IMR-90 (cell line): ENCODE measurements around the gene C5orf24. TPM values are rescaled to one million over a fixed set of nuclear protein-coding genes. Genes with fewer than 3 reads are reported as not detected.

Experiments used
- ATAC-seq: fragments of 200-7000 bp; cut with Tn5 transposase; 2 replicates; pipeline ENCODE4 v1.9.1; 2020; ENCODE audit warnings: low read depth, mild to moderate bottlenecking, moderate library complexity
- BruUV-seq: library from RNA; stranded (reverse); fragments of 400-500 nt; replicated peaks from 2 replicates; lab custom pipeline; 2021; lab: Mats Ljungman, UMichigan
- CTCF ChIA-PET: fragments of 300-600 bp; formaldehyde crosslinking; extraction: SDS; loops from one replicate; lab custom pipeline; 2021; ENCODE audit warnings: antibody characterized with exemption; lab: Yijun Ruan, JAX
- POLR2A ChIA-PET: fragments of 300-600 bp; sonication (Branson Sonifier 250); formaldehyde crosslinking; loops from one replicate; lab custom pipeline; 2022; ENCODE audit warnings: antibody characterized with exemption; ENCODE audit not compliant: unreplicated experiment; lab: Charles Lee
- DNase-seq: peaks from one replicate; pipeline ENCODE4 v3.0.0; 2013
- H2AFZ ChIP-seq: replicated peaks from 2 replicates; pipeline ENCODE3; 2013; ENCODE audit warnings: low read length, mild to moderate bottlenecking; ENCODE audit not compliant: poor library complexity
- H2AK5ac ChIP-seq: 2 replicates; pipeline ENCODE4 v1.6.1; 2013; ENCODE audit warnings: low read depth, low read length, inconsistent platforms
- H2AK9ac ChIP-seq: replicated peaks from 2 replicates; pipeline ENCODE3; 2013; ENCODE audit warnings: mild to moderate bottlenecking, low read depth, low read length, moderate library complexity; ENCODE audit not compliant: poor library complexity
- H2BK120ac ChIP-seq: 2 replicates; pipeline ENCODE4 v1.6.1; 2013; ENCODE audit warnings: low read depth, low read length, inconsistent platforms
- H2BK15ac ChIP-seq: 3 replicates; pipeline ENCODE4 v1.6.1; 2013; ENCODE audit warnings: low read depth, low read length, inconsistent platforms
- H2BK20ac ChIP-seq: 2 replicates; pipeline ENCODE4 v1.6.1; 2013; ENCODE audit warnings: low read depth, mild to moderate bottlenecking, inconsistent platforms, low read length, moderate library complexity
- H2BK5ac ChIP-seq: 2 replicates; pipeline ENCODE4 v1.6.1; 2013; ENCODE audit warnings: mild to moderate bottlenecking, low read depth, low read length, inconsistent platforms; ENCODE audit not compliant: poor library complexity, severe bottlenecking
- H3K14ac ChIP-seq: replicated peaks from 2 replicates; pipeline ENCODE4 v1.6.1; 2013; ENCODE audit warnings: low read depth, low read length, inconsistent platforms
- H3K18ac ChIP-seq: 2 replicates; pipeline ENCODE4 v1.6.1; 2013; ENCODE audit warnings: low read depth, low read length, control low read depth
- H3K23ac ChIP-seq: 2 replicates; pipeline ENCODE4 v1.6.1; 2013; ENCODE audit warnings: low read depth, low read length, inconsistent platforms
- H3K27ac ChIP-seq: 2 replicates; pipeline ENCODE4 v1.5.1; 2013; ENCODE audit warnings: mild to moderate bottlenecking, control low read depth, low read length; ENCODE audit not compliant: insufficient read depth
- H3K27me3 ChIP-seq: 2 replicates; pipeline ENCODE4 v1.6.1; 2013; ENCODE audit warnings: low read length; ENCODE audit not compliant: control insufficient read depth, insufficient read depth
- H3K36me3 ChIP-seq: 2 replicates; pipeline ENCODE4 v1.6.1; 2013; ENCODE audit warnings: low read length, mixed read lengths; ENCODE audit not compliant: control insufficient read depth, insufficient read depth
- H3K4ac ChIP-seq: 2 replicates; pipeline ENCODE4 v1.6.1; 2013; ENCODE audit warnings: low read depth, low read length, inconsistent platforms
- H3K4me1 ChIP-seq: 2 replicates; pipeline ENCODE4 v1.6.1; 2013; ENCODE audit warnings: low read length, mixed read lengths; ENCODE audit not compliant: control insufficient read depth, insufficient read depth
- H3K4me2 ChIP-seq: 2 replicates; pipeline ENCODE4 v1.6.1; 2013; ENCODE audit warnings: low read depth, mild to moderate bottlenecking, control low read depth, low read length, moderate library complexity
- H3K4me3 ChIP-seq: 2 replicates; pipeline ENCODE4 v1.5.1; 2013; ENCODE audit warnings: low read depth, mild to moderate bottlenecking, control low read depth, low read length, moderate library complexity; ENCODE audit not compliant: insufficient read depth
- H3K56ac ChIP-seq: 2 replicates; pipeline ENCODE4 v1.6.1; 2013; ENCODE audit warnings: low read length, inconsistent platforms; ENCODE audit not compliant: insufficient read depth; ENCODE audit errors: extremely low read depth
- H3K79me1 ChIP-seq, 2 experiments: 2 replicates each; pipeline ENCODE4 v1.6.1; 2013; ENCODE audit warnings: low read length in 2 of 2, inconsistent platforms in 1 of 2, low read depth in 1 of 2
- H3K9ac ChIP-seq: 2 replicates; pipeline ENCODE4 v1.6.1; 2013; ENCODE audit warnings: low read depth, low read length, control low read depth
- H3K9me1 ChIP-seq: 2 replicates; pipeline ENCODE4 v1.6.1; 2013; ENCODE audit warnings: low read length, inconsistent platforms; ENCODE audit not compliant: insufficient read depth
- H3K9me3 ChIP-seq: 2 replicates; pipeline ENCODE4 v1.6.1; 2013; ENCODE audit warnings: low read length; ENCODE audit not compliant: control insufficient read depth, insufficient read depth
- H4K20me1 ChIP-seq: 2 replicates; pipeline ENCODE4 v1.6.1; 2013; ENCODE audit warnings: low read length, inconsistent platforms; ENCODE audit not compliant: insufficient read depth
- H4K5ac ChIP-seq: 2 replicates; pipeline ENCODE4 v1.6.1; 2013; ENCODE audit warnings: mild to moderate bottlenecking, low read depth, low read length, control low read depth
- H4K8ac ChIP-seq, 2 experiments: 2 replicates each; pipeline ENCODE4 v1.6.1; 2013; ENCODE audit warnings: low read depth in 2 of 2, low read length in 2 of 2, control low read depth in 1 of 2, inconsistent platforms in 1 of 2
- H4K91ac ChIP-seq: 2 replicates; pipeline ENCODE4 v1.6.1; 2013; ENCODE audit warnings: low read depth, low read length, inconsistent platforms; ENCODE audit not compliant: insufficient read depth
- BHLHE40 ChIP-seq: fragments of 150-350 bp; IDR thresholded peaks from 2 replicates; pipeline ENCODE4 v1.6.1; 2016; ENCODE audit warnings: mild to moderate bottlenecking, low read depth, low read length
- CEBPB ChIP-seq: IDR thresholded peaks from 2 replicates; pipeline ENCODE4 v1.6.1; 2012; ENCODE audit warnings: low read depth, low read length, improper control_type of control experiment
- CHD1 ChIP-seq: IDR thresholded peaks from 2 replicates; pipeline ENCODE4 v1.6.1; 2012; ENCODE audit warnings: low read depth, low read length, improper control_type of control experiment
- ELK1 ChIP-seq: fragments of 150-350 bp; IDR thresholded peaks from 2 replicates; pipeline ENCODE4 v1.6.1; 2016; ENCODE audit warnings: low read depth, mild to moderate bottlenecking, low read length, moderate library complexity, borderline replicate concordance
- FOS ChIP-seq: fragments of 150-350 bp; IDR thresholded peaks from 2 replicates; pipeline ENCODE4 v1.6.1; 2016; ENCODE audit warnings: low read depth, low read length
- MAFK ChIP-seq: IDR thresholded peaks from 2 replicates; pipeline ENCODE4 v1.6.1; 2012; ENCODE audit warnings: low read depth, low read length, improper control_type of control experiment
- MAZ ChIP-seq: IDR thresholded peaks from 2 replicates; pipeline ENCODE4 v1.6.1; 2012; ENCODE audit warnings: low read depth, mild to moderate bottlenecking, low read length, improper control_type of control experiment, moderate library complexity, borderline replicate concordance
- RAD21 ChIP-seq: IDR thresholded peaks from 2 replicates; pipeline ENCODE4 v1.6.1; 2012; ENCODE audit warnings: low read length, improper control_type of control experiment
- SMC3 ChIP-seq: fragments of 150-350 bp; IDR thresholded peaks from 2 replicates; pipeline ENCODE4 v1.6.1; 2016; ENCODE audit warnings: low read depth, mild to moderate bottlenecking, antibody characterized with exemption, low read length, moderate library complexity
- dilution Hi-C: fragments of 300-500 bp; cut with HindIII; formaldehyde crosslinking; loops from one replicate; pipeline ENCODE4 v1.14.3; 2018; ENCODE audit warnings: low sequenced_read_pairs; ENCODE audit not compliant: unreplicated experiment
- in situ Hi-C: fragments of 300-500 bp; cut with MboI; formaldehyde crosslinking; loops from 3 replicates; pipeline ENCODE4 v1.14.3; 2019; ENCODE audit warnings: low sequenced_read_pairs, inconsistent platforms, mixed read lengths
- intact Hi-C: fragments of 100-400 bp; cut with micrococcal nuclease; formaldehyde crosslinking; loops from 2 replicates; pipeline ENCODE4 v1.10.0; 2022
- polyA plus RNA-seq, 3 experiments: library from polyadenylated mRNA; depleted of rRNA; stranded (reverse); fragments of >200 nt; gene quantifications; 2 replicates each; pipeline ENCODE4 v1.2.3, GENCODE V29; 2012; ENCODE audit warnings: low replicate concordance in 1 of 3
- total RNA-seq: library from RNA; depleted of rRNA; stranded (reverse); fragments of >200 nt; gene quantifications from 2 replicates; pipeline ENCODE4 v1.2.3, GENCODE V29; 2012
- TF ChIP-seq, protein P1 (sequence below): fragments of 150-350 bp; IDR thresholded peaks from 2 replicates; pipeline ENCODE4 v1.6.1; 2017; ENCODE audit warnings: mild to moderate bottlenecking, antibody characterized with exemption, low read length, low read depth

C5orf24 gene
- total and polyA plus RNA-seq, 2 of the 4 experiments (the other 2 are of a cell fraction): 29.8 to 44.9 TPM

DNA sequence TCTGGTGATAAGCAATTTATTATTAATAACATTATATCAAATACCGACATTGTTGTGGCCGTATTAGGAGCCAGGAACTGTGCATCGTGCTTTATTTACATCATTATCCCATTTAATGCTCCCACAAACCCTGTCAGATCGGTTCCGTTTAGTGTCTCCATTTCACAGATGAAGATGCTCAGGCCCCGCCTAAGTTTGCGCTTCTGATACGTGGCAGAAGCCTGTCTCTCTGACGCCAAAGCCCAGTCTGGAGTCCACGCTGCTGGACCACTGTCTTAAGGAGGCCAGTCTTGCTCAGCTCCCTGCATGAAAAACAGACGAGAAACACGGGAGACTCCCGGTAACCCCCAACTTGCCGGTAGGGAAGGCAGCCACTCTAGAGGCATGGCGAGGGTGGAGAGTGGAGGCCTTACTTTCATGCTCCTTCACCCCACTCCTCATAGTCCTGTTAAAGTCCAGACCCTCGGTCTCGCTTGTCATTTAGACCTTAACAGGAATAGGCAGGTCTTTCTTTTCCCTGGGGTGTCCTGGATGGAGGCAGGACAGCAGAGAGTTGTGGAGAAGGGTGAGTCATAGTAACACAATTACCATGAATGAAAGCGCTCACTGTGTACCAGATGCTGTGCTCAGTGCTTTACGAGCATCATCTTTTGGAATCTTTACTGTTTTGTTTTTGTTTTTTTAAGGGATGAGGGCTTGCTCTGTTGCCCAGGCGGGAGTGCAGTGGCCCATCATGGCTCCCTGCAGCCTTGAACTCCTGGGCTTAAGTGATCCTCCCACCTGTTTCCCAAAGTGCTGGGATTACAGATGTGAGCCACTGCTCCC, 29.3 kb downstream of the C5orf24 start (continued):
- TF ChIP-seq FOS: peak; percentile 75
- TF ChIP-seq MAZ: peak; percentile 33; the same call in 1 of the 2 replicates
- no peak for TF ChIP-seq CEBPB

- Histone ChIP-seq H4K20me1 (peaks cover 12% of the 10 kb centered on the region; the same call in 1 of the 2 replicates), H3K9ac (no peak overlapping the region), H3K9me3 (no peaks in the 10 kb centered on the region), H3K4me1 (peaks cover 5% of the 10 kb centered on the region; the same call in 1 of the 2 replicates), H2BK5ac (no peak overlapping the region), H4K5ac (no peak overlapping the region), H3K23ac (no peak overlapping the region), H3K79me1 (peaks cover 25 to 56% of the 10 kb centered on the region in 2 experiments), H4K91ac (no peak overlapping the region), H3K4me2 (no peak overlapping the region), H3K27me3 (no peaks in the 10 kb centered on the region), H3K36me3 (peaks cover 3% of the 10 kb centered on the region), H3K27ac (no peak overlapping the region), H3K14ac (no peak overlapping the region), H2AK9ac (no peak overlapping the region), H2BK20ac (no peak overlapping the region), H2AK5ac (no peak overlapping the region), H2BK15ac (no peak overlapping the region), H4K8ac (no peak overlapping the region), H3K4ac (no peak overlapping the region), H2BK120ac (no peak overlapping the region), H3K18ac (no peak overlapping the region), H3K9me1 (peaks cover 12% of the 10 kb centered on the region; the same call in 1 of the 2 replicates), H2AFZ (no peak overlapping the region), H3K4me3 (no peak overlapping the region), H3K56ac (no peak overlapping the region)
- intact Hi-C loops: no loop called here
- no peak for ATAC-seq
- TF ChIP-seq FOS (no peak), ELK1 (no peak), BHLHE40 (no peak), CEBPB (no peak), SMC3 (no peak), MAFK (no peak), RAD21 (no peak), CHD1 (no peak)
- TF ChIP-seq, protein P1, sequence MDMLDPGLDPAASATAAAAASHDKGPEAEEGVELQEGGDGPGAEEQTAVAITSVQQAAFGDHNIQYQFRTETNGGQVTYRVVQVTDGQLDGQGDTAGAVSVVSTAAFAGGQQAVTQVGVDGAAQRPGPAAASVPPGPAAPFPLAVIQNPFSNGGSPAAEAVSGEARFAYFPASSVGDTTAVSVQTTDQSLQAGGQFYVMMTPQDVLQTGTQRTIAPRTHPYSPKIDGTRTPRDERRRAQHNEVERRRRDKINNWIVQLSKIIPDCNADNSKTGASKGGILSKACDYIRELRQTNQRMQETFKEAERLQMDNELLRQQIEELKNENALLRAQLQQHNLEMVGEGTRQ: no peak
- CTCF ChIA-PET: no interaction called here
- no peak for DNase-seq
- in situ Hi-C loops: no loop called here
- dilution Hi-C loops: no loop called here
- POLR2A ChIA-PET: no interaction called here
- no TSS peak for BruUV-seq
These were observed 31.4 kb downstream of the C5orf24 start for GRCh38 chr5:134877159-134877558.
